Activated naive CD4-positive, alpha-beta T cell treated with anti-CD3 and anti-CD28 coated beads, Interleukin-2, amount 10 ng/mL, durations not matched to agents 5 hours and 36 hours (primary cell): ENCODE data around the gene SLITRK5. TPM values are rescaled to one million over a fixed set of nuclear protein-coding genes. Genes with fewer than 3 reads are reported as not detected.

Source experiments
- total RNA-seq, 2 experiments: library from RNA; stranded (reverse); gene quantifications; one replicate each; pipeline ENCODE4 v1.2.3, GENCODE V29; 2021

The SLITRK5 gene, protein sequence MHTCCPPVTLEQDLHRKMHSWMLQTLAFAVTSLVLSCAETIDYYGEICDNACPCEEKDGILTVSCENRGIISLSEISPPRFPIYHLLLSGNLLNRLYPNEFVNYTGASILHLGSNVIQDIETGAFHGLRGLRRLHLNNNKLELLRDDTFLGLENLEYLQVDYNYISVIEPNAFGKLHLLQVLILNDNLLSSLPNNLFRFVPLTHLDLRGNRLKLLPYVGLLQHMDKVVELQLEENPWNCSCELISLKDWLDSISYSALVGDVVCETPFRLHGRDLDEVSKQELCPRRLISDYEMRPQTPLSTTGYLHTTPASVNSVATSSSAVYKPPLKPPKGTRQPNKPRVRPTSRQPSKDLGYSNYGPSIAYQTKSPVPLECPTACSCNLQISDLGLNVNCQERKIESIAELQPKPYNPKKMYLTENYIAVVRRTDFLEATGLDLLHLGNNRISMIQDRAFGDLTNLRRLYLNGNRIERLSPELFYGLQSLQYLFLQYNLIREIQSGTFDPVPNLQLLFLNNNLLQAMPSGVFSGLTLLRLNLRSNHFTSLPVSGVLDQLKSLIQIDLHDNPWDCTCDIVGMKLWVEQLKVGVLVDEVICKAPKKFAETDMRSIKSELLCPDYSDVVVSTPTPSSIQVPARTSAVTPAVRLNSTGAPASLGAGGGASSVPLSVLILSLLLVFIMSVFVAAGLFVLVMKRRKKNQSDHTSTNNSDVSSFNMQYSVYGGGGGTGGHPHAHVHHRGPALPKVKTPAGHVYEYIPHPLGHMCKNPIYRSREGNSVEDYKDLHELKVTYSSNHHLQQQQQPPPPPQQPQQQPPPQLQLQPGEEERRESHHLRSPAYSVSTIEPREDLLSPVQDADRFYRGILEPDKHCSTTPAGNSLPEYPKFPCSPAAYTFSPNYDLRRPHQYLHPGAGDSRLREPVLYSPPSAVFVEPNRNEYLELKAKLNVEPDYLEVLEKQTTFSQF
- total RNA-seq = not detected

DNA sequence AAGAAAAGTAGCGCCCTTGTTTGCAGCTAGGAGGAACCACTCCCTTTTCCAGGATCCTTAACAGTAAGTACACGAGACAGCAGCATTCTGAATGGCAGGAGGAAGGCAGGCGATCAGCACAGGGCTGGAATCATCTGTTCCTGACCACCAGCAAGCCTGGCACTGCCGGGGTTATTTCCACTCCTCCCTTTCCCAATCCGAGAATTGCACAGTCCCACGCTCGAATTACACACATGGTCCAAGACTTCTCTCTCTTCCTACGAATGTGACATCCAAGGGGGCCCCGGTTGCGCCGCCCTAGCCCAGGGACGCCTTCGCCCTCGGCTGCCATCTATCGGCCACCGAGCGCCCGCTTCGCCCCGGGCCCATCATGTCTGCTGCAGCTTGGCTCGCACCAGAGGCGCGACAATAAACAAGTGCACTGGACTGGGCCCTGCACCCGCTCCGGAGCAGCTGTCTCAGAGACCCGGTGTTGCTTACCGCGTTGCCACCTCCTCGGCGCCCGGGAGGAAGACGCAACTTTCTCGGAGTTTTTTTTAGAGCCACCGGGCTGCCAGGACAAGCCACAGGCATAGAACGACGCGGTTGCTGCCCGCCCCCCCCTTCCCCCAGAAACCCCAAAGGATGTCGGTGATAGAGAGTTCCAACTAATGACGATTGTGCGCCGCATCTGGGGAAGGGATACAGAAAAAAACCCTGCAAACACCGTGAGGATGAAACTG is at the start of gene SLITRK5:
Gene SLITRK5, plus strand, starts transcription at position 341 of the 722 bp plus-strand sequence. CDS start 4,018 bp downstream, outside the sequence.

